CD4-positive, alpha-beta T cell treated with Interferon alpha-2 for 1 hour (primary cell): Measurements from ENCODE around the gene LPGAT1.

Source experiments
- DNase-seq, 2 donors: peaks; one replicate each; pipeline ENCODE4 v3.0.0-alpha.2; 2020 to 2022

LPGAT1 gene

DNA sequence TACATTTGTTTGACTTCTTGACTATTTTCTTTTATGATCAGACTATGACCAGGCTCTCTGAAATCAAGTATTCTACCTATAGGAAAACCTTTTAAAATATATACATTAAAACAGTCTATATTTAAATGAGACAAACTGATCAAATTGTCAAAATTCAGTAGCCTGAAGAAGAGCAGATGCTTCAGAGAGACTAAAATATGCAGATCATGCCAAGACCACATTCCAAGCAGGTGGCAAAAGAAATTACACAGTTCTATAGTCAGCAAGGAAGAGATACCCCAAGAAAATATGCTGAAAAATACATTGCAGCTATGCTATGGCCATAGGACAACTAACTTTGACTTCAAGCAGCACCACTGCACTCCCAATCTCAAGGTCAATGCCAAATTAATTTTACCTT is 3.5 kb downstream of the LPGAT1 start:
- no peak for DNase-seq

DNA sequence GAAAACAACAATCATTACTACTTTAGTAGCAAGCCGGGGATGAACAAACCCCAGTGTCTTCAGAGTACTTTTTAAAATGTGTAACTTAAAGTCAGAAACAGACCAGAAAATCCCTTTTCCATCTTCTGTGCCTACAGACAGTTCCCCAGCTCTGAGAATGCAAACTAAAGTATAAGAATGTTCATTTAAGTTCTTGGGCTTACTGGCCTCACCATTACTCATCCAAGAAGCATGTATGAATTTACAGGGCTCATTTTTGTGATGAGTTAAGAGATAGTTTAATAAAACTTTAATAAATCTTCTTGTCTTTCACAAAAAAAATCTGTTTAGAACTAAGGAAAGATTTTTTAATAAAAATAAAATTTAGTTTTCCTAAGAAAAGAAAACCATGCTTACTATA is 4.6 kb downstream of the LPGAT1 start:
- no peak for DNase-seq

GRCh38 chr1:211822677-211823407 is 7.7 kb downstream of the LPGAT1 start:
- DNase-seq: no peak

DNA sequence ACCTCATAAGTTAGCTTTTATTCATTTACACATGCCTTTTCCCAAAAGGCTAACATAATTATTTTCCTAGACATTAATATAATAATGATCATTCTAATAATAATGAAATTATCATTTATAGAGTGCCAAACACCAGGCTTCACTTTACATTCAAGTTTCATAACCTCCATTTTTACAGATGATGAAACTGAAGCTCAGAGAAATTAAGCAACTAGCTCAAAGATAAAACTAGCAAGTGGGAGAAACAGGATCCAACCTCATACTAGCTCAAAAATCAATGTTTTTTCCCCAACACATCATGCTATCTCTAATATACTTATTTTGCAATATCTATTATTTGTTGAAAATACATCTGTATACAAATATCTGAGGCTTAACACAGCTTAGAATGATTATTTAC is 14.0 kb downstream of the LPGAT1 start:
- no peak for DNase-seq

- no peak for DNase-seq
Measured at GRCh38 chr1:211814313-211814712, 16.2 kb downstream of the LPGAT1 start.

- DNase-seq: no peak
Measured at GRCh38 chr1:211813590-211813989, 17.0 kb downstream of the LPGAT1 start.

DNA sequence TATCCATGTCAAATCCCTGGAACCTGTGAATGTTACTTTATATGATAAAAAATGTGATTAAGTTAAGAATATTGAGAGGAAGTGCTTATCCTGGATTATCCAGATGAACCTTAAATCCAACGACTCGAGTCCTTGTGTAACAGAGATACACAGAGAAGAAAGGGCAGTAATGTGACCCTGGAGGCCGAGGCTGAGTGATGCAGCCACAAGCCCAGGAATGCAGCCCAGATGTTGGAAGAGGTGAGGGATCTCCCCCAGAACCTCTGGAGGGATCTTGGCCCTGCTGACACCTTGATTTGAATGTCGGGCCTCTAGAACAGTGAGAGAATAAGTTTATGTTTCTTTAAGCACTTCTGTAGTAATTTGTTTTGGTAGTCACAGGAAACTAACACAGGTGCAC is 18.0 kb downstream of the LPGAT1 start:
- DNase-seq: no peak

DNA sequence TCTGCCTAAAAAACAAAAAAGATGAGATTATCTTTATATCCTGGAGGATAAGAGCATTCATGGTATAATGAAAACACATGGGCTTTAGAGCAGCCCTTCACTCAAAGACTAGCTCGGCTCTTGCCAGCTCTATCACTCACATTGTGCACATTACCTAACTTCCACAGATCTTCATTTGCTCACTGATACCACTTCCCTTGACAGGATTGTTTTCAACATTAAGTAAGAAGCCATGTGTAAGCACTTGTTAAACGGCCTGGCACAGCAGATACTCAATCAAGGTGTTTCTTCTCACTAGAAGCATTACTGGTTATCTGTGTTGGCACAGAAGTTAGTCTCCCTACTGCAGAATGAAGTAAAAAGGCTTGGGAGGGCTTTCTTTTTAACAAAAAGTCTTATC is 18.7 kb downstream of the LPGAT1 start:
- DNase-seq: no peak

GRCh38 chr1:211811126-211811525 is 19.4 kb downstream of the LPGAT1 start:
- DNase-seq: no peak

DNA sequence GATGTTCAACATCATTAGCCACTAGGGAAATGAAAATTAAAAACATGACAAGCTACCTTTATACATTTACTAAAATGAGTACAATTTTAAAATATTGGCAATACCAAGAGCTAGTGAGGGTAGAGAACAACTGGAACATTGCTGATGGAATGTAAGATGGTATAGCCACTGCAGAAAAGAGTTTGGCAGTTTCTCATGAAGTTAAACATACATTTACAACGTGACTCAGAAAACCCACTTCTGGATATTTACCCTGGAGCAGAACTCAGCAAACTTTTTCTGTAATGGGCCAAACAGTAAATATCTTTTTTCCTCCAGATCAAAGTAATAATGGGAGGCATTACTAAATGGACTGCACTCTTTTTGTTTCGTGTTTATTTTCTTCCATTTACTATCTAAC is 22.1 kb downstream of the LPGAT1 start:
- no peak for DNase-seq

DNA sequence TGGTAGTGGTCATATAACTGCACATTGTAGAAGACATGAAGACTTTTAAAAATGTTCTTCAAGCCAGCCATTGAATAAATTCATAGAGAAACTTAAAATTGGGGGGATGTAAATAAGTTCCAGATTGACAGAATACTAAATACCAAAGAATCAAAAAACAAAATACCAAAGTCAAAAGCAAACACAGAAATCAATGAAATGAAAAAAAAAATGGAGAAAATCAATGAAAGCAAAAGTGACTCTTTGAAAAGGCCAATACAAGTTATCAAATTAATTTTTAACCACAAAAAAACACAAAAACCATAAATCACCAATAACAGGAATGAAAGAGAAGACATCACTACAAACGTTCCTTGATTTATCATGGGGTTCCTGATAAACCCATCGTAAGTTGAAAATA is 25.6 kb downstream of the LPGAT1 start:
- no peak for DNase-seq

DNA sequence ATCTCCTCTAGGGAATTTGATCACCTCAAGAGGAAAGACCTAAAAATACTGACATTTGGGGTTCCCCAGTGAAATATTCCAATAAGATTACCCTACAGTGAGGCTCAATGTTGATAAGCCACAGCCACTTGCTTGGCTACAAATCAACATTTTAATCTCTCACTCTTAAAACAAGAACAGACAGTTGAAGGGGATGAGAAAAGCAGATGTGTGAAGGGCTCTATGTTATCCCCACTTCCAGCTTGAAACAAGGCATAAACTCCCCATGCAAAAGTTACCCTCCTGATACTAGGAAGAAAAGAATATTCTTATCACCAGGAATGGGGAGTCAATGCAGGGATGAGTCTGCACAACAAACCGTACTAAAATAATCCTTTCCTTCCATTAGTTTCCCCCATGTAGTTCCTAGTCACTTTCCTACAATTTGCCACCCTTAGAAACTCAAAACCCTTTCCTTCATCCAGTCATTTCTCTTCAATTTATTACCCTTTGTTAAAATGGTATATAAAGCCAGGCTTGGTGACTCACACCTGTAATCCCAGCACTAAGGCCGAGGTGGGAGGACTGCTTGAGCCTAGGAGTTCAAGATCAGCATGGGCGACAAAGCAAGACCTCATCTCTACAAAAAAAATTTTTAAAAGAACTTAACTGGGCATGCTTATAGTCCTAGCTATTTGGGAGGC is 29.5 kb downstream of the LPGAT1 start:
- DNase-seq: no peak

GRCh38 chr1:211797994-211798393 is 32.6 kb downstream of the LPGAT1 start:
- no peak for DNase-seq

GRCh38 chr1:211791979-211792378 is 38.6 kb downstream of the LPGAT1 start:
- DNase-seq: no peak

- DNase-seq: no peak
Measured at GRCh38 chr1:211789641-211790464, 40.7 kb downstream of the LPGAT1 start.

DNA sequence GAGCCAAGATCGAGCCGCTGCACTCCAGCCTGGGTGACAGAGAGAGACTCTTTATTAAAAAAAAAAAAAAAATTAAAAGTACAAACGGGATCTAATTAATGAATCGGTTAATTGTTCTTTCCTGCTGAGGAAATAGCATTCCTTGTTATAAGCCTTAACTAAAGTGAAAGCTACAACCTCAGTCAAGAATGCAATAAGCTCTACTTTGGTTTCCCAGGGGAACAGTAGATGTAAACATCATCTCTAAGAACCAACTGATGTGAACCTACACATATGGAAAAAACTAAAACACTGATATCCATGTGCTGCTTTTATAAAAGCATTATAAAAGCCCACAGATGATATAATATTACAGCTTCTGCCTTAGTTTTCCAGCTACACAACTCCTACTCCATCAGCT is 41.9 kb downstream of the LPGAT1 start:
- no peak for DNase-seq

GRCh38 chr1:211783897-211784296 is 46.7 kb downstream of the LPGAT1 start:
- peak in 1 of 2 donors; percentile 4 for DNase-seq

DNA sequence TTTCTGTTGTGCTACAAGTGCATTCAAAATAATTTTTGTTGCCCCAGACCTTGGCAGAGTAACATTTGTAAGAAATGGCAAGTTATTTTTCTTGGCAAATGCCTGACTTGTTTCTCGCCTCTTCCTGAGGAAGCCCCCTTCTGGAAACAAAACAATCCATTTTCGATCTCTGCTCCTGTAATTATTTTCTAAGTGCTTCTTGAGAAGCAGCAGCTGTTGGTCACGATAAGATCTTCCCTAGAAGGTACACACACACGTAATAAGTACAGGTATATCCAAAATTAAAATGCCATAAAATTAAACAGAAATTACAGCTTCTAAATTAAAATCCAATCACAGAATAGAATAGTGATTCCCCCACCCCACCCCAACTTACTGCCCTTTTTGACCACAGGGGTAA is 47.3 kb downstream of the LPGAT1 start:
- no peak for DNase-seq

- DNase-seq: no peak
Measured at GRCh38 chr1:211781260-211781659, 49.3 kb downstream of the LPGAT1 start.

DNA sequence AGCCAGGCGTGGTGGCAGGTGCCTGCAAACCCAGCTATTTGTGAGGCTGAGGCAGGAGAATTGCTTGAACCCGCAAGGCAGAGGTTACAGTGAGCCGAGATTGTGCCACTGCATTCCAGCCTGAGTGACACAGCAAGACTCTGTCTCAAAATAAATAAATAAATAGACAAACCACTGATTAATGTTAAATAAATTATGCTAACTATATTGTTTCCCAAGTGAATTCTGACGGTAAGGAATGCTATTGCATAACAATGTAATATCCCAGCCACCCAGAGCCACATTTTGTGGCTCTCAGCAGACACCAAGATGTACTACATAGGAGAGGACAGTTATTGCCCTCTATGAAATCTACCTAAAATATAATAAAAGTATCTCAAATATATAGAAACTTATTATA is 55.4 kb downstream of the LPGAT1 start:
- DNase-seq: no peak

DNA sequence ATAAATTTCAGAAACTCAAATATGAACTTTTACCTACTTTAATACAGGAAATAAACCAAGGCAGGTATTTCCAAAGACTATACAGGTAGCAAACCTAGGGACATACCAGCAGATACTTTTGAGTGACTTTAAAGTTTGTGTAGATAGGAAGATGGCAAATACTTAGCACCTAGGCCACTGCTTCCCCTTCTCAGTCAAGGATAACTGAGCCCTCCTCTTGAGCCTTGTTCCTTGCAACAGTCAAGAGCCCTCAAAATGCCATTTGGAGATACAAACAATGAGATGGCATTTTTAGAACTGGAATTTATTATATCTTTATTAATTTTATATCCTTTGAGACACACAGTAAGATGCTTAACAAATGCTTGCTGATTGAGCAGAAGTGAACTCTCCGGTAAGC is 65.9 kb downstream of the LPGAT1 start:
- no peak for DNase-seq

- no peak for DNase-seq
Measured at GRCh38 chr1:211762206-211762605, 68.4 kb downstream of the LPGAT1 start.

GRCh38 chr1:211761400-211761799 is 69.2 kb downstream of the LPGAT1 start:
- DNase-seq: no peak

DNA sequence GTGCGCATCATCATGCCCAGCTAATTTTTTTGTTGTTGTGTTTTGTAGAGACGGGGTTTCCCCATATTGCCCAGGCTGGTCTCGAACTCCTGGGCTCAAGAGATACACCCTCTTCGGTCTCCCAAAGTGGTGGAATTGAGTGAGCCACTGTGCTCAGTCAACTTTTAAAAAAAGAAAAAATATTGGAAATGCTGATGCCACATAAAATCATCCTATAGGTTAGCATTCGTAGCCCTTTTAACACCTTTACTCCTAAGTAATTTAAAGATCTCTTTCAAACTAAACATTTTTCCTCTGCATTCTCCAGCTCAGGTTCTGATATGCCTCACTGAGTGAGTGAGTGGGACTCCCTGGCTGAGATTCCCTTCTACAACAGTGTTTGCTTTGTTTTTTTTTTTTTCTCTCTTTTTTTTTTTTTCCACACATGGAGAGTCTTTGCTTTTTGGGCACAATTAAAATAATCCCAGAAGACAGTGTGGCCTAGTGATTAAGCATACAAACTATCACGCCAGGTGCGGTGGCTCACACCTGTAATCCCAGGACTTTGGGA is 74.0 kb downstream of the LPGAT1 start:
- DNase-seq: no peak
